ENCODE measurements around the gene ASPG.

- TF ChIP-seq CTCF (IDR thresholded peaks at IDR 0.05; ENCODE audit: insufficient read depth, low read length, poor library complexity, severe bottlenecking) (no peak), EZH2phosphoT487 (conservative IDR thresholded peaks at IDR 0.05; ENCODE audit: low read length) (no peak)
These were observed 5.8 kb downstream of the ASPG start for GRCh38 chr14:104091061-104091926.
